ENCODE data around the gene LDLR. TPM values are rescaled to one million over a fixed set of nuclear protein-coding genes. Genes with fewer than 3 reads are reported as not detected.
"Not testable (repeated sequence)": the region's sequence is repeated elsewhere in the genome, so short reads cannot be mapped to it uniquely, and the experiment has no call there.

Gene LDLR
- polyA plus RNA-seq, 4 donors = 21.9 to 29.5 (median 24.7) TPM

DNA sequence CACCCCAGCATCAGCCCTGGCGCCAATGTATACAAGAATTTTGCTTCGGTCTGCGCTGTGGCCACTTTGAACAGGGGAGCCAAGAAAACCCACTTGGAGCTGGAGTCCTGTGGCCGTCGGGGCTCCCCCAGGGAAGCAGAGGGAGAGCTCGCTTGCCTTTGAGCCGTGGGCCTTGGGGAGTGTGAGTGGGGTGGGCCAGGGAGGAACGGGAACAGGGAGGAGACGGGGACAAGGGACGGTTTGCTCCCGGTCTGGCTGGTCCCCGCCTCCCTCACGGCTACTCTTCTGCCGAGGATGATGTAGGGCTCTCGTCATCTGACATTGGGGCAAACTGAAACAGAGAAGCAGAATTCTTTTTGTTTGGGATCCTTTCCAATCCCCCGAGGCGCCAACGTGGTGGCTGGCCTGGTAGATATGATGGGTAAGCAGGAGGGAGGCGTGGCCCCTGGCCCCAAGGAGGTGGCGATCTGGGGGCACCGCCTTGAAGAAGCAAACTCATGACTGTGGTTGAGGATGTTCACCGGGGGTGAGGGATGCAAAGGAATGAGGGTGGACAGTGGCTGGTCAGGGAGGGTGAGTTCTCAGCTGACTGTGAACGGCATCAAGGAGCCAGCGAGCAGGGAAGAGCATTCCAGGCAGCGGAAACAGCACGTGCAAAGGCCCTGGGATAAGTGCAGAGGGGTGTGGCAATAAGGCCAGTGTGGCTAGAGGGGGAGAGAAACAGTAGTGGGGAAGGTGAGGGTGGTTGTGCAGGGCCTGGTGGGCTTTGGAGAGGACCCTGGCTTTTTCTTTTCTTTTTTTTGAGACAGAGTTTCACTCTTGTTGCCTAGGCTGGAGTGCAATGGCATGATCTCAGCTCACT, 77.2 kb downstream of the LDLR start:
- DNase-seq (ENCODE audit: low read depth in 4 of 4, low spot score in 2 of 4) = no peak

DNA sequence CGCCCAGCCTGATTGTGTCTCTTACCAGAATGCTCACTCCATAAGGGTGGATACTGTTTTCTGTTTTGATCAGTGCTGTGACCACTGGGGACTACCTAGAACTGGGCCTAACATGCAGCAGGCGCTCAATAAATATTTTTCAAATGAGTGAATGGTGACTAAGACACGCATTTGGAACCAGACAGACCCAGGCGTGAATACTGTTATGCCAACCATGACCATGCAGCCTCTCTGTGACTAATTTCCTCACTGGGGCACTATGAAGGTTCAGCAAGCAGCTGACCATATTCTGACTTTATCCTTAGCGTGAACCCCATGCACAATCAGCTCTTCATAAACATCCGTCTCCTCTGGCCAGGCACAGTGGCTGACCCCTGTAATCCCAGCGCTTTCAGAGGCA, 79.3 kb downstream of the LDLR start:
- no peak for DNase-seq (ENCODE audit: low read depth in 4 of 4, low spot score in 2 of 4)

DNA sequence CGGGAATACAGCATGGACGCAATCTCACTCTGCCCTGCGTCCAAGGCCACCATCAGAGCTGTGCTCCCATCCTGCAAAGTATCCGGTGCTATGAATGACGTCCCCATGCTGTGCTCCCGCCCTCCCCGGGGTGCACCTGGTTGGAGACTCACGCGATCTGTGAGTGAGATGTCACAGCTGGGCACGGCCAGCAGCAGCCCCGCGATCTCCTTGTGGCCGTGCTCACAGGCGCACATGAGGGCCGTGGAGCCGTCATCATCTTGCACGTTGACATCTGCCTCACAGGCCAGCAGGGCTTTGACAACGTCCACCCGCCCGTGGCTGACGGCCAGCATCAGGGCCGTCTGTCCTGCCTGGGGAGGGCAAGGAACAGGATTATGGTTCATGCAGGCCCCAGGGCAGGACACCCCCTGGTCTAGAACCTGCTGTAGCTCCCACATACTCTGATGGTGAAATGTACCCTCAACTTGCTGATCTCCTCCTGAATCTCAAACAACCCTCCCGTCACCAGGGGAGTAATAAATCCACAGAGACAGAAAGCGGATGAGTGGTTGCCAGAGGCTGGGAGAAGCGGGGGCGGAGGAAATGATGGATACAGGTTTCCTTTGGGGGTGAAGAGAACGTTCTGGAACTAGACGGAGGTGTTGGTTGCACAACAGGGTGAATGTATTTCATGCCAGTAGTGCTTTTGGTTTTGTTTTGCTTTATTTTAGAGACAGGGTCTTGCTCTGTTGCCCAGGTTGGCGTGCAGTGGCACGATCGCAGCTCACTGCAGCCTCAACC, 80.8 kb downstream of the LDLR start:
- no peak for DNase-seq (ENCODE audit: low read depth in 4 of 4, low spot score in 2 of 4)

DNA sequence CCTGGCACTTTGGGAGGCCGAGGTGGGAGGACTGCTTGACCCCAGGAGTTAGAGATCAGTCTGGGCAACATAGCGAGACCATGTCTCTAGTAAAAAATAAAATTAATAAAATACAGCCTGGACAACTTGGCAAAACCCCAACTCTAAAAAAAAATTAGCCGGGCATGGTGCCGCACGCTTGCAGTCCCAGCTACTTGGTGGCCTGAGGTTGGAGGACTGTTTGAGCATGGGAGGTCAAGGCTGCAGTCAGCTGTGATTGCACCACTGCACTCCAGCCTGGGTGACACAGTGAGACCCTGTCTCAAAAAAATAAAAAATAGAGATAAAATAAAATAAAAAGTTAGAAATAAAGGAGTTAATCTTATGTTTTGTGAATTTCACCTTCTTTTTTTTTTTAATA, 81.9 kb downstream of the LDLR start:
- no peak for DNase-seq (ENCODE audit: low read depth in 4 of 4, low spot score in 2 of 4)

DNA sequence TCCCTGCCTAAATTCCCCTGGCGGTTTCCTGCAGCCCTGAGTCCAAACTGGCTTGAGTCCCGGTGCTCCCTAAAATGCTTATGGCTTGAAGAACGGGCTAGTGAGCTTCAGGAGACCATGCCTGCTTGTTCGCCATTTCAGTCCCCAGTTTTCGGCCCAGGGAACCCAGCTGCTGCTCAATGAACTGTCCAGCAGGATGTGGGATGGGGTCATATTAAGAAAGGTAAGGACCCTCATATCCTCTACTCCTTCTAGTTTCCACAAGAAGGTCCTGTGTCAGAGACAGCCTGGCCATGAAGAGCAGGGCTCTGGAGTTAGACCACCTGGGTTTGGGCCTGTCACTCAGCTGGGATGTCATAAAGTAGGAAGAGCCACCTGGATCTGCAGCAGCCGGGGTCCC, 83.3 kb downstream of the LDLR start:
- no peak for DNase-seq (ENCODE audit: low read depth in 4 of 4, low spot score in 2 of 4)

DNA sequence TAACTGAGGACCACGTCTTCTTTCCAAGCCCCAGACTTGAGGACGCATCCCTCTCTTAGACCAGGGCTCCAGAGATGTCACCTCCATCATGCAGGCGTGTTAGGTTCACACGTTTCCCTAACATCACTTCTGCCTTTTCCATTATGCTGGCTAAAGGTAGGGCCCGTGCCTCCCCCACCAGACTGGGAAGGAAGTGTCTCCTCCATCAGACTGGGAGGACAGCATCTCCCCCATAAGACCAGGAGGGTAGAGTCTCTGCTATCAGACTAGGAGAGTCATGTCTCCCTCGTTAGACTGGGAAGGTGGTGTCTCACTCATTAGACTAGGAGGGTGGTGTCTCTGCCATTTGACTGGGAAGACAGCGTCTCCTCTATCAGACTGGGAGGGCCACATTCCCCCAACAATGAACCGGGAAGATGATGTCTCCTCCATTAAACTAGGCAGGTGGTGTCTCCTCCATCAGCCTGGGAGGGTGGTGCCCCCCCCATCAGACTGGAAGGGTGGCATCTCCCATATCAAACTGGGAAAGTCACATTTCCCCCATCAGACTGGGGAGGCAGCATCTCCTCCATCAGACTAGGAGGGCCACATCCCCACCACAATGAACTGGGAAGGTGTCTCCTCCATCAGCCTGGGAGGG, 84.4 kb downstream of the LDLR start:
- no peak for DNase-seq (ENCODE audit: low read depth in 4 of 4, low spot score in 2 of 4)

DNA sequence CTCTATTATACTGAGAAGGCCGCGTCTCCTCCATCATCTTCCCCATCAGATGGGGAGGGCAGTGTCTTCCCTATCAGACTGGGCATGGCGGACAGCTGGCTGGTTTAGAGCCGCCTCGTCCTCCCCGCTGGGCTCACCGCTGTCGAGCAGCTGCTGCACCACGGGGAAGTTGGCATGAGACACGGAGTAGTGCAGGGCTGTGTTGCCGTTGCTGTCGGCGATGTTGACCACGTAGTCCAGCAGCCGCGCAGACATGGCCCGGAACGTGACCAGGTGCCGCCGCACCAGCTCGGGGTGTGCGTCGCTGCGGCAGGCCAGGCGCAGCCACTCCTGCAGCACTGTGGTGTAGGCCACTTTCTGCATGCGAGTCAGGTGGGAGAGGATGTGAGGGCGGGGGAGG, 85.1 kb downstream of the LDLR start:
- no peak for DNase-seq (ENCODE audit: low read depth in 4 of 4, low spot score in 2 of 4)

DNA sequence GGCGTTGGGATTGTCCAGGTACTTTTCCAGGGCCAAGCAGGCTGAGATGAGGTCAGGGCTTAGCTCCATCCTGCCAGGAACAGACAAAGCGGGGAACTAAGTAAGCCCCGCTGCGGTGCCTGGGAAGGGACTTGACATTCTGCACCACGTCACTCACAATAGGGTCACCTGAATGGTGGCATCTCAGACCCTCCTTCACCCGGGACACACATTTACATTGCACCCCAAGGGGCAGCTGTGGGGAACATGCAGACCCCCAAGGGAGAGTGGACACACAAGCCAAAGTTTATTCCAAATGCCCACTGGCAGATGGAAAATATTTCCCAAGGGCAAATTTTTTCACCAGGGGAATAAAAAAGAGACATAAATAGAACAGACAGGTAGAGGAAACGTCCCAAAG, 86.7 kb downstream of the LDLR start:
- DNase-seq (ENCODE audit: low read depth in 4 of 4, low spot score in 2 of 4) = no peak

DNA sequence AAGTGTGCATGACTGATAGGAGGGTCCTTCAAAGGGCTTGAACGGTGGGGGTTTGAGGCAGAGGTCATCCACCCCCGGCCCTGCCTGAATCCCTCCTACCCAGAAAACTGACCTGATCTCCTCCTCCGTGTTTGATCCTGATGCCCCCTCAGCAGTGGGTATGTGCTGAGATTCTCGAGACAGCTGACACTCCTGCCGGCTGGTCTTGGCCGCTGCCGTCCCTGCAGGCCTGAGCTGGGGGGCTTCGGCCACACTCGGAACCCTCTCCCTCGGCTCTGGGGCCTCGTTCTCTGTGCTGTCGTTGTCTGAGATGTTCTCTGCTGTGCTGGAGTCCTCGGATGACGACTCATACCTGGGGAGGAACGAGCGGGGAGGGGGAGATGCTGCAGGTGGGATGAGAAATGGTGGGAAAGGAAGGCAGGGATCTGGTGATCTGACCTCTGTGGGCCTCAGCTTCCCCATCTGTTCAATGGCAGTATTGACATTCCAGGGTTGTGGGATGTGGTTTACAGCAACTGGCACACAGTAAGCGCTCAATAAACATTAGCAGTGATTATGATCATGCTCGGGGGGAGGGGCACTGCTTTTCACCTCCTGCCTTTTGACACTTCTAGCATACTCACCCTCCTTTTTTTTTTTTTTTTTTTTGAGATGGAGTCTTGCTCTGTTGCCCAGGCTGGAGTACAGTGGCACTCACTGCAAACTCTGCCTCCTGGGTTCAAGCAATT, 87.4 kb downstream of the LDLR start:
- DNase-seq (ENCODE audit: low read depth in 4 of 4, low spot score in 2 of 4) = no peak

DNA sequence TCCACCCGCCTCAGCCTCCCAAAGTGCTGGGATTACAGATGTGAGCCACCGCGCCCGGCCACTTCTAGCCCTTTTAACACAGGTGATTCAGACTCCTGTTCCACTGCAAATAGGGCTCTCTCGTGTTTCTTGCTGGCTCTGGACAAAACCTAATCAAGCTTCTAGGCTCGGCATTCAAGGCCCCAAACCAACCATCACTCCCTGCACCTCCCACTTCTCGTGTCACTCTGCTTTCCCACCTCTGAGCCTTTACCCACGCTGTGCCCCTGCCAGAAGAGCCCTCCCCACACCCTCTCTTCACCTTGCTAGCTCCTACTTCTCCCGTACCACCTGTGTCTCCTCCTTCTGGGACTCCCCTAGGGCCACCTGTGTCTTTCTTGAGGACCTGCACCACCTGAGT, 88.3 kb downstream of the LDLR start:
- DNase-seq (ENCODE audit: low read depth in 4 of 4, low spot score in 2 of 4) = no peak

DNA sequence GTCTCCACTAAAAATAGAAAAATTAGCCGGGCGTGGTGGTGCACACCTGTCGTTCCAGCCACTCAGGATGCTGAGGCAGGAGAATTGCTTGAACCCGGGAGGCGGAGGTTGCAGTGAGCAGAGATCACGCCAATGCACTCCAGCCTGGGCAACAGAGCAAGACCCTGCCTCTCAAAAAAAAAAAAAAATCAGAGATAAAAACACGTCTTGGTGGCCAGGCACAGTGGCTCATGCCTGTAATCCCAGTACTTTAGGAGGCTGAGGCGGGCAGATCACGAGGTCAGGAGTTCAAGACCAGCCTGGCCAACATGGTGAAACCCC, 89.8 kb downstream of the LDLR start:
- DNase-seq (ENCODE audit: low read depth in 4 of 4, low spot score in 2 of 4) = not testable (repeated sequence)

DNA sequence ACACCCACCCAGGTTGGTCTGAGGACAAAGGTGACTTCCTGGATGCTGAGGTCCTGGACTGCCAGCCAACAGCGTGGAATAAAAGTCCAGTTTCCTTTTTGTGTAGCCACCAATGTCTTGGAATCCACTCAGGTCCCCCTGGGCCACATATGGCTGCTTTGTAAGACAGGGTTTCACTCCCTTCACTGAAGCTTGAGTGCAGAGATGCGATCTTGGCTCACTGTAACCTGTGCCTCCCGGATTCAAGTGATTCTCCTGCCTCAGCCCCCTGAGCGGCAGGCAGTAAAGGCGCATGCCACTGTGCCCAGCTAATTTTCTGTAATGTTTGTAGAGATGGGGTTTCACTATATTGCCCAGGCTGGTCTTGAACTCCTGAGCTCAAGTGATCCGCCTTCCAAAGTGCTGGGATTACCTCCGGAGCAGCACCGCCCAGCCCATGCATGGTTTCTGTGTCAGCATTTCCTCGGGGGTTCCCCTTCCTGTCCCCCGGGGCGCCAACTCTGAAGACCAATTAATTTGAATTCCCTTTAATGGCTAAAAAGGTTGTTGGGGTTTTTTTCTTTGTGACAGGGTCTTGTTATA, 90.5 kb downstream of the LDLR start:
- DNase-seq (ENCODE audit: low read depth in 4 of 4, low spot score in 2 of 4) = no peak

DNA sequence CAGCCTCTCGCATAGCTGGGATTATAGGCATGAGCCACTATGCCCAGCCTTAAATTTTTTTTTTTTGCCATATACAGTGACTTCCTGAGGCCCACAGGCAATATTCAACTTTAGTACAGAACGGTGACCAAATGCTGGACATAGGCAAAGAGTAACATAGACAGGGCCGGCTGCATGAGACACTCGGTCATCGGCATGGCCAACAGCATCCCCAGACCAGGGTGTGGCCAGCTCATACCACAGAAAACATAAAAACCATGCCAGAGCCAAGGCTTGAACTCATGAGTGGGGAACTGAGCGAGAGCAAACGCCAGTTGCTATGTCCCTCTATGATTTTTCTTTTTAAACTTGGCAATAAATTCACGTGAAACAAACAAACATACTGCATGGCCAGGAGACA, 91.1 kb downstream of the LDLR start:
- DNase-seq (ENCODE audit: low read depth in 4 of 4, low spot score in 2 of 4) = no peak

DNA sequence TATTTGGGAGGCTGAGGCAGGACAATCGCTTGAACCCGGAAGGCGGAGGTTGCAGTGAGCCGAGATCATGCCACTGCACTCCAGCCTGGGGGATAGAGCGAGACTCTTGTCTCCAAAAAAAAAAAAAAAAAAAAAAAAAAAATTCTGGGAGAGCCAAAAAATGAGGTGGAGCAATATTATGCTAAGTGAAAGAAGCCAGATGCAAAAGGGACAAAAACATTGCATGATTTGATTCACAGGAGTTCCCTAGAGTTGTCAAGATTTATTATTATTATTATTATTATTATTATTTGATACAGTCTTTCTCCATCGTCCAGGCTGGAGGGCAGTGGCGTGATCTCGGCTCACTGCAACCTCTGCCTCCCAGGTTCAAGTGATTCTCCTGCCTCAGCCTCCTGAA, 91.7 kb downstream of the LDLR start:
- DNase-seq (ENCODE audit: low read depth in 4 of 4, low spot score in 2 of 4) = not testable (repeated sequence)

DNA sequence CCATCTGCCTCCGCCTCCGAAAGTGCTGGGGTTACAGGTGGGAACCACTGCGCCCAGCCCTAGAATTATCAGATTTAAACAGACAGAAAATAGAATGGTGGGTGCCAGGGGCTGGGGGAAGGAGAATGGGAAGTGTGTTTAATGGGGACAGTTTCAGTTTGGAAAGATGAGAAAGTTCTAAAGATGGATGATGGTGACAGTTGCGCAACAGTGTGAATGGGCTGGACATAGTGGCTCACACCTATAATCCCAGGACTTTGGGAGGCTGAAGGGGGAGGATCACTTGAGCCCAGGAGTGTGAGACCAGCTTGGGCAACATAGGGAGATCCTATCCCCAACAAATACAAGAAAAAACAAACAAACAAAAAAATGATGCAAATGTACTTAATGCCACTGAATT, 92.2 kb downstream of the LDLR start:
- no peak for DNase-seq (ENCODE audit: low read depth in 4 of 4, low spot score in 2 of 4)

Other genes starting within 250 kb of the LDLR start
- gene C19orf38, start 241.0 kb upstream of the LDLR start, polyA plus RNA-seq (ENCODE audit: insufficient read length in 4 of 4) = 1 to 10 TPM; 1.9 to 2.4 (median 2.2) TPM
- gene CARM1, start 217.9 kb upstream of the LDLR start, polyA plus RNA-seq (ENCODE audit: insufficient read length in 4 of 4) = 10 to 100 TPM; 39.6 to 58.2 (median 51.2) TPM
- 10 to 100 TPM; 37.7 to 60.1 (median 50.0) TPM for gene YIPF2, start 160.8 kb upstream of the LDLR start, polyA plus RNA-seq (ENCODE audit: insufficient read length in 4 of 4)
- 10 to 100 TPM; 23.4 to 33.4 (median 33.2) TPM for gene TIMM29, start 160.7 kb upstream of the LDLR start, polyA plus RNA-seq (ENCODE audit: insufficient read length in 4 of 4)
- gene SMARCA4, start 128.4 kb upstream of the LDLR start, polyA plus RNA-seq (ENCODE audit: insufficient read length in 4 of 4) = 100 to 1,000 TPM; 131 to 167 (median 163) TPM
- gene SPC24, start 66.3 kb downstream of the LDLR start, polyA plus RNA-seq (ENCODE audit: insufficient read length in 4 of 4) = 10 to 100 TPM; 11.6 to 21.9 (median 21.0) TPM
- gene KANK2, start 108.1 kb downstream of the LDLR start, polyA plus RNA-seq (ENCODE audit: insufficient read length in 4 of 4) = 100 to 1,000 TPM; 114 to 142 (median 133) TPM
- 1 to 10 TPM in 1 of 4 donors, under 1 TPM in 2, not detected in 1; 0.52 to 1.2 (median 0.86) TPM for gene ANGPTL8, start 150.2 kb downstream of the LDLR start, polyA plus RNA-seq (ENCODE audit: insufficient read length in 4 of 4)
- gene DOCK6, start 173.1 kb downstream of the LDLR start, polyA plus RNA-seq (ENCODE audit: insufficient read length in 4 of 4) = 10 to 100 TPM; 31.8 to 69.6 (median 50.0) TPM
- gene TSPAN16, start 206.7 kb downstream of the LDLR start, polyA plus RNA-seq (ENCODE audit: insufficient read length in 4 of 4) = under 1 TPM in 2 of 4 donors, not detected in 2; 0.09 to 0.36 TPM